ENCODE measurements around the gene BAIAP2L1.
A peak's percentile ranks its signal among the peaks of the same experiment; 100 is the strongest.
"Not testable (repeated sequence)": the region's sequence is repeated elsewhere in the genome, so short reads cannot be mapped to it uniquely, and the experiment has no call there.

Gene BAIAP2L1

DNA sequence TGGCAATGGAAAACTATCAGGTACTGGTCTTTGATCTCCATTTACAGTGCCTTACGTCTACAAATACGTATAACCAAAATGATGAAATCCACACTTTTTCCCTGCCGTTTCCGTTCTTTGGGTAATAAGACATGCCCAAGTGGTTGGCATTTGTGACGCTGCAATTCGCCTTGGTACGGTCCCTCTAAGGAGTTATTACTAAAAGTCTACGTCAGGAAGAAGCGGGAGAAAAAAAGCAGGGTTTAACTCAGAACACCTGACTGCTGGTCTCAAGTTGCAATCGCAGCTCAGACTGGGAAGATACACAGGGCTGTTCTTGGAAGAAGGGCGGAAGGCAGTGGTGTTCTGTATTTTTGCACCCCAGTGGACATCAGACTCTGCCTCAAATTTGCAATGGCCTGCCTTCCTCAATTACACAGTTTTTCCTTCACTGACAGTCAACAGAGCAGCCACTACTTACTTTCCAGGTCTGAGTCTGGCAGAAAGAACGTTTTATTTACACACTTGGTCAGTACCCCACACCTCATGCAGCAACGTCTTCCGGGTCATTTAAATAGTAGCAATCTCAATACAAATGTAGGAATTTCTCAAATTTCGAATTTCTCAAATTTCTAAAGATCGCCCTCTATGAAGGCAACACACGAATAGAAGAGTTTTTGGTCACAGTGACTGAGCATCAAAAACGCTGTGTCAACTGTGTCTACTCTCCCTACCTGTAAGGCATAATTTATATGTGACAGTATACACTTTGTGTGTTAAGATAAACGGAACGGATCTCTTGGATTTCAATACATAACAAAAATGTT is 2.1 kb downstream of the BAIAP2L1 start:
- no peak for FAIRE-seq

GRCh38 chr7:98396768-98397167 is 4.1 kb downstream of the BAIAP2L1 start:
- FAIRE-seq, result no peak

GRCh38 chr7:98395951-98396350 is 4.9 kb downstream of the BAIAP2L1 start:
- FAIRE-seq, result no peak

DNA sequence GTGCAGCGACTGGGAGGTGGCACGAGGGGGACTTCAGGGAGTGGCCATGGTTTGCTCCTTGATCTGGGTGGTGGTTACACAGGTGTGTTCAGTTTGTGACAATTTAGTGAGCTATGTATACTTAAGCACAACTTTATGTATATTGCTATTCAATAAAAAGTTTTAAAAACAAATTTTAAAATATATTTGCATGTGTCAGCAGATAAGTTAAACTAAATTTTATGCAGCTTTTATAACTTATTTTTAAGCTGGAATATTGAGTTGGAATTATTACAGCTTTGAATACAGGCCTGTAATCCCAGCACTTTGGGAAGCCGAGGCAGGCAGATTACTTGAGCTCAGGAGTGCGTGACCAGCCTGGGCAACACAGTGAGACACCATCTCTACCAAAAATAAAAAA is 5.4 kb downstream of the BAIAP2L1 start:
- FAIRE-seq, result no peak

DNA sequence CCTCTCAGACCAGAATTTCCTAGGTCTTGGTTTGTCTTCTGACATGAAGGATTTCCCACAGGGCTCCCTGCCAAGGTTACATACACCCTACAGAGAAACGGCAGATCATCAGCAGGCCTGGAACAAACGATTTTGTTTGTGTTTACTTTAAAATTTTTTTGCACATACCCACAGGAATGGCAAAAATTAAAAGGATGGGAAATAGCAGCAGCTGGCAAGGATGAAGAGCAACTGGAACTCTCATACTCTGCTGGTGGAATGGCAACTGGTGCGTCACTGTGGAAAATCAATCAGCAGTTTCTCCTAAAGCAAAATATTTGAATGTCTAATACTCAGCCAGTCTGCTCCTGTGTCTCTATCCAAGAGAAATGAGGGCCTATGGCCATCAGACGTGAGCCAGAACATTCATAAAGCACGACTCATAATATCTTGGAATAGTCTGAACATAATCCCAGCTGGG is 6.5 kb downstream of the BAIAP2L1 start:
- FAIRE-seq, result no peak

DNA sequence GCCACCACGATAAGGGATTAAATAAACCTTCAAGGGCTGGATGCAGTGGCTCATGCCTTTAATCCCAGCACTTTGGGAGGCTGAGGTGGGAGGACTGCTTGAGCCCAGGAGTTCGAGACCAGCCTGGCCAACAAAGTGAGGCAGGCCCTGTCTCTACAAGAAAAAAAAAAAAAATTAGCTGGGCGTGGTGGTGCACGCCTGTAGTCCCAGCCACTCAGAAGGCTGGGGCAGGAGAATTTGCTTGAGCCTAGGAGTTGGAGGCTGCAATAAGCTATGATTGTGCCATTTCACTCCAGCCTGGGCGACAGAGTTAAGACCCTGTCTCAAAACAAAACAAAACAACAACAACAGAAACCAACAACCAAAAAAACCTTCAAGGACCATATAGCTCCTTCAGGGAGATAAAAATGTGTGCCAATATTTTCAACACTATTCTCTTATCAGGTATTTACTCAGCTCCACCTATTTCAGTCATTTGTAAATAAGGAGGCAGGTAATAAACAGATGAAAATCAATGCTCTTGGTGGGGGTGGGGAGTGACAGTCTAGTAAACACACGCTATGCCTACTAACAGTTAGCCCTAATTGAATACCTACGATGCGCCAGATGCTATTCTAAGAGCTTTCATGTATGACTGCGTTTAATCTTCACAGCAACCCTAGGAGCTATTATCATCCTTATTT is 13.2 kb downstream of the BAIAP2L1 start:
- FAIRE-seq, result no peak

DNA sequence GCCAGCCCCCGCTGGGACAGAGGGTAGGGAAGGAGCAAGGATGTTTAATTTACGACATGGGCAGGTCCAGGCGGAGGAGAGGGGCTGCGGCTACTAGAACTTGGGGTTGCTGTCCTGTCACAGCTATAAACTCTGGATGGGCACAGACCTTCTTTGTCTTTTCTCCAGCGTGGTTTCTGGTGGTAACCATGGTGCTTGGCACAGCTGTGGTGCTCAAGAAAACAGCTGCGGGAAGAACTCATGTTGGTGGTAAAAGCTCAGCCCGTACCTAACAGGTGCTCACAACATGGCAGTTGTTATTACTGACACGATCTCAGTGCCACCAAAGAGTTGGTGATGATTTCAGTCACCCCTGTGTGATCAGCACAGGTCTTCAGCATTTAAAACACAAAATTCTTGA is 13.8 kb downstream of the BAIAP2L1 start:
- no peak for FAIRE-seq

GRCh38 chr7:98385532-98385931 is 15.4 kb downstream of the BAIAP2L1 start:
- FAIRE-seq, result not testable (repeated sequence)

DNA sequence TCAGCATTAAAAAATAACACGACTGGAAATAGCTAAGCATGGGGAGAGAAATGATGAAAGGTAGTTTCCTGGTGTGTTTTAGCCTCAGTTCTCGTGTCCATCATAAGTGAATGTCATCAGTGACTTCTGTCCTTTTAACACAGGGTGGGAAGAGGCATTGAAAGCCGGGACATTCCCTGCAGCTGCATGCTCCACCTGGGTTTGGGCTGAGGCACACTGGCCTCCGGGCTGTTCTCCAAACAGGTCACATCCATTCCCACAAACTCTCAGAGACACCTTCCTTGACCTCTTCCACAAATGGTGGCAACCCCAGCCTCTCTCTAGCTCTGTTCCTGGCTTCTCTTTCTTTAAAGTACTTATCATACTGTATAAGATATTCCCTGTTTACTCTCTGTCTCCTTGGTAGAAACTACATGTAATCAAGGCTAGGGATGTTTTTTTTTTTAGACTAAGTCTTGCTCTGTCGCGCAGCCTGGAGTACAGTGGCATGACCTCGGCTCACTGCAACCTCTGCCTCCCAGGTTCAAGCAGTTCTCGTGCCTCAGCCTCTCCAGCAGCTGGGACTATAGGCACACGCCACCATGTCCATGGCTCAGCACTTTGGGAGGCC is 22.6 kb downstream of the BAIAP2L1 start:
- no peak for FAIRE-seq

- no peak for FAIRE-seq
Measured at GRCh38 chr7:98376711-98377110, 24.2 kb downstream of the BAIAP2L1 start.

GRCh38 chr7:98375664-98376063 is 25.2 kb downstream of the BAIAP2L1 start:
- no peak for FAIRE-seq

- FAIRE-seq, result no peak
Measured at GRCh38 chr7:98374285-98374680, 26.6 kb downstream of the BAIAP2L1 start.

GRCh38 chr7:98372993-98373392 is 27.9 kb downstream of the BAIAP2L1 start:
- no peak for FAIRE-seq

DNA sequence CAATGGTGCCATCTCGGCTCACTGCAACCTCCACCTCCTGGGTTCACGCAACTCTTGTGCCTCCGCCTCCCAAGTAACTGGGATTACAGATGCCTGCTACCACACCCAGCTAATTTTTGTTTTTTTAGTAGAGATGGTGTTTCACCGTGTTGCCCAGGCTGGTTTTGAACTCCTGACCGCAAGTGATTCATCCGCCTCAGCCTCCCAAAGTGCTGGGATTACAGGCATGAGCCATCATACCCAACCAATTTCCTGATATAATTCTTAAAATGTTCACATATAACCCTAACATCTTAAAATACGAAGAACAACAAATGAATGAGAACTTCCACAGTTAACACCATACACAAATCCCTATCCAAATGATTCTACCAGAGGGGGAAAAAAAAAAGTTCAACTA is 31.2 kb downstream of the BAIAP2L1 start:
- FAIRE-seq, result no peak

GRCh38 chr7:98368716-98369115 is 32.2 kb downstream of the BAIAP2L1 start:
- FAIRE-seq, result no peak

DNA sequence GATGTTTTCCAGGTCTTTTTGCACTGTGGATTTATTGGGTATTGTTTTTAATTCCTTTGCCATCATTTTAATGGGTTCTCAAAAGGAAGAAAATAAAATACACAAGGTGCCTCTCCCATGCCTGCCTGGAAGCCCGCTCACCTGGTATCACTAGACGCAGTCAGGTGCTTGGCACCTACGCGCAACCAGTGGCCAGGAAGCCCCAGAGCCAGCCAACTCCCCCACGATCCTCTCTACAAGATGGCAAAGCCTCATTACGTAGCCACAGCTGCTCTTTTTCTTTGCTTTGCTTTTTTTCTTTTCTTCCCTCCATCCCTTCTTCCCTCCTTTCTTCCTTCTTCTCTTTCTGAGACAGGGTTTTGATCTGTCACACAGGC is 34.3 kb downstream of the BAIAP2L1 start:
- FAIRE-seq, result no peak

GRCh38 chr7:98365863-98366561 is 34.9 kb downstream of the BAIAP2L1 start:
- FAIRE-seq, result no peak

DNA sequence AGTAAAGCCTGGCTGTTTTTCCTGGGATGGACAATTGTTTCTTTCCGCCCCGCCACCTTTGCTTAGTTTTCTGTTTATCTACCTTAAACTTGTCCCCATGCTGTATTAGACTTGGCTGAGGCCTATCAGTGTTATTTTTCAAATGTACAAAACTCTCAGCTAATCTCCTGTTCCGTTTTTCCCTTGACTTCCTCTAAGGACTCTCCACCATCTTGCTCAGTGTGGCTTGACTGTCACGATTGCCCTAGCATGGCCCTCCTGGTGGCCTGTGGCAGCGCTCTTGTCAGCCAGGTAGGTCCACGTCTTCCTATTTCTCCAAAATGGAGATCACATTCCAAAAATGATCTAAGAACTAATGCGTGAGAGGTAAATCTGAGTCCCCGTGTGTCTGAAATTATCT is 36.7 kb downstream of the BAIAP2L1 start:
- FAIRE-seq, result no peak

DNA sequence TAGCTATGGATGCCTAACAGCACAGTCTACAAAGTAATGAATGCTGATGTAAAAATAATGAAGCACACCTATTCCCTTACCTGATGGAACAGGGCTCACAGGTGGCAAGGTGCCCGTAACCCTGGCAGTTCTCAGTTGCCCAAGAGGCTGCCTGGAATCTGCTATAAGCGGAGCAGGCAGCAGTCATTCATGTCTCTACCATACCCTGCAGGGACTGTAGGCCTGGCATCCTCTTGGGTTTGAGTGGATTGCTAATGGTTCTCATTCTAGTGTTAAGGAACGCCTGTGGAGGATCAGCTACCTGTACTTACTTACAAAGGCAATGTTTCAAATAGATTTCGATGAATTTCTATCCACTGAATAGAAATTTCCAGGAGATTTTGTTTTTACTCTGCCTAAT is 38.4 kb downstream of the BAIAP2L1 start:
- FAIRE-seq, result no peak

GRCh38 chr7:98360221-98361130 is 40.4 kb downstream of the BAIAP2L1 start:
- peak; percentile 89 for FAIRE-seq

DNA sequence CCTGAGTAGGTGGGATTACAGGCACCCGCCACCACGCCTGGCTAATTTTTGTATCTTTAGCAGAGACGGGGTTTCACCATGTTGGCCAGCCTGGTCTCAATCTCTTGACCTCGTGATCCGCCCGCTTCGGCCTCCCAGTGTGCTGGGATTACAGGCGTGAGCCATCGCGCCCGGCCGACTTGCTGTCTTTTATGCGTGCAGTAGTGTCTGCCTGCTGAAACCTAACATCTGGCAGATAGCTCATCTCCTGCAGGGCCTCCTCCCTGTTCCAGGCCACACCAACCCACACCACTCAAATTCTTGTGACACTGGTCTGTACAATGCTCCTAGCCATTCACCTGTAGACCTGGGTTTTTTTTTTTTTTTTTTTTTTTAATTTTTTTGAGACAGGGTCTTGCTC is 41.5 kb downstream of the BAIAP2L1 start:
- FAIRE-seq, result no peak

DNA sequence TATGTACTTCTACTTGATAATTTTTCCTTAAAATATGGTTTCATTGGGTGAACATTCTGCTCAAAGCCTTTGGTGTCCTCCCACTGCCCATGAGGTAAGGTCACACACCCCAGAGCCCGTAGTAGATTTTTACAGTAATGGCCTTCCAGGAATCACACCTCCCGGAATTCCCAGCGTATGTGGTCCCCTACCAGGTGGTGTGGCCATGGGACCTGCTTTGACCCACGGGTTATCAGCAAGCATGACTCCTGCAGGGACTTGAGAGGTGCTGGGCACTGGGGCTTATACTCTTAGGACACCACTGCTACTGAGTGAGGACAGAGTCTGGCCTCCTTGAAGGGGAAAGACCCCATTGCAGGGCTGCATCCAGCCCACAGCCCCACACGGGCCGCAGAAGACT is 42.2 kb downstream of the BAIAP2L1 start:
- FAIRE-seq, result no peak

All from G401.6 (cell line).